Activated T-helper 17 cell treated with anti-CD3 and anti-CD28 coated beads, Interleukin-2, amount 50 U/mL, for 72 hours (primary cell): ENCODE data around the gene ABCC8. TPM values are rescaled to one million over a fixed set of nuclear protein-coding genes. Genes with fewer than 3 reads are reported as not detected.

Experiments
- ATAC-seq: fragments of 150-1000 bp; cut with Tn5 transposase; replicated peaks from 2 replicates; pipeline ENCODE4 v1.10.0; 2021; ENCODE audit warnings: mild to moderate bottlenecking, moderate library complexity
- H3K27ac Mint-ChIP-seq: one replicate; pipeline ENCODE4 v1.8.0; 2022; ENCODE audit warnings: mixed read lengths
- H3K27me3 Mint-ChIP-seq: one replicate; pipeline ENCODE4 v1.8.0; 2022; ENCODE audit warnings: mixed read lengths
- H3K36me3 Mint-ChIP-seq: one replicate; pipeline ENCODE4 v1.8.0; 2022; ENCODE audit warnings: low read depth, mild to moderate bottlenecking, mixed read lengths
- H3K4me1 Mint-ChIP-seq: one replicate; pipeline ENCODE4 v1.8.0; 2022; ENCODE audit warnings: mixed read lengths
- H3K4me3 Mint-ChIP-seq: one replicate; pipeline ENCODE4 v1.8.0; 2022; ENCODE audit warnings: mild to moderate bottlenecking, mixed read lengths
- H3K9me3 Mint-ChIP-seq: one replicate; pipeline ENCODE4 v1.8.0; 2022; ENCODE audit warnings: mixed read lengths
- total RNA-seq, 2 donors: library from RNA; stranded (reverse); gene quantifications; one replicate each; pipeline ENCODE4 v1.2.3, GENCODE V29; 2022

Gene ABCC8
- total RNA-seq, 2 donors from 2014 or later: not detected

DNA sequence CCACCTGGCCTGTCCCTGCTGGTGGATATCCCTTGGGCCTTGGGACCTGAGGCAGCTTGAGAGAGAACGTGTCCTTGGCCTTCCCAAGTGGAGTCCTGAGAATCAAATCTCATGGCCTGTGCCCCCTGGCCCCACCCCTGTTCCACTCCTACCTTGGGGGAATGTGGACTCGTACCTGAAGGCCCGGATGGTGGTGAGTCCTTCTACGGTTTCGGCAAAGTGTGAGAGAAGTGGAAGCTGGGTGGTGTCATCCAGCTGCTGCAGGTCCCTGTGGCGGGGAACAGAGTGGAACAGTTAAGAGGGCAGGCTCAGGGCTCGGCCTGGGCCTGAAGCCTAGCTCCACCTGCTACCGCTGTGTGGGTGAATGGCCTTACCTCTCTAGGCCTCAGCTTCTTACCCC, 74.2 kb downstream of the ABCC8 start:
- no peaks in the 10 kb centered on the region for H3K4me1 Mint-ChIP-seq
- no peak for ATAC-seq
- peaks cover 4% of the 10 kb centered on the region for H3K27me3 Mint-ChIP-seq
- no peaks in the 10 kb centered on the region for H3K9me3 Mint-ChIP-seq
- no peak overlapping the region for H3K27ac Mint-ChIP-seq
- H3K4me3 Mint-ChIP-seq: no peak overlapping the region
- H3K36me3 Mint-ChIP-seq: no peaks in the 10 kb centered on the region

GRCh38 chr11:17401841-17402240, 74.8 kb downstream of the ABCC8 start:
- no peaks in the 10 kb centered on the region for H3K4me1 Mint-ChIP-seq
- H3K4me3 Mint-ChIP-seq: no peak overlapping the region
- H3K9me3 Mint-ChIP-seq: no peaks in the 10 kb centered on the region

GRCh38 chr11:17401316-17401715, 75.3 kb downstream of the ABCC8 start:
- no peak for ATAC-seq
- H3K36me3 Mint-ChIP-seq: no peaks in the 10 kb centered on the region
- H3K27ac Mint-ChIP-seq: peak overlapping the region; percentile 19
- peaks cover 4% of the 10 kb centered on the region for H3K27me3 Mint-ChIP-seq
- H3K4me3 Mint-ChIP-seq: no peak overlapping the region
- H3K9me3 Mint-ChIP-seq: no peaks in the 10 kb centered on the region
- no peaks in the 10 kb centered on the region for H3K4me1 Mint-ChIP-seq

More at GRCh38 chr11:17401841-17402240, 74.8 kb downstream of the ABCC8 start:
- no peak for ATAC-seq
- peaks cover 4% of the 10 kb centered on the region for H3K27me3 Mint-ChIP-seq
- no peak overlapping the region for H3K27ac Mint-ChIP-seq
- H3K36me3 Mint-ChIP-seq: no peaks in the 10 kb centered on the region

GRCh38 chr11:17400048-17400775, 76.4 kb downstream of the ABCC8 start:
- Mint-ChIP-seq H3K9me3 (no peaks in the 10 kb centered on the region), H3K27ac (no peak overlapping the region)

DNA sequence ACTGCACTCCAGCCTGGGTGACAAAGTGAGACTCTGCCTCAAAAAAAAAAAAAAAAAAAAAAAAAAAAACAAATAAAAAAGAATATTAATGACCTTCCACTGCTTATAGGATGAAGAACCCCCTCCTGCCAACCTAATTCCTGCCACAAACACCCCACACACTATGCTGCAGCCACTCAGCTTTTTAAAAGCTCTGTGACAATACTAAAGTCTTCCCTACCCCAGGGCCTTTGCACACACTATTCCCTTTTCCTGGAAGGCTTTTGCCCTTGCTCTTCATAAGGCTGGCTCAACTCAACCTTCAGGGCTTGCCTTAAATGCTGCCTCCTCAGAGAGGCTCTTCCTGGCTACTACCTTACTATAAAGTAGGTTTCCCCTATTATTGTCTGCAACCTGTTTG, 77.4 kb downstream of the ABCC8 start:
- Mint-ChIP-seq H3K4me3 (no peak overlapping the region), H3K4me1 (no peaks in the 10 kb centered on the region), H3K36me3 (no peaks in the 10 kb centered on the region), H3K9me3 (no peaks in the 10 kb centered on the region), H3K27ac (no peak overlapping the region), H3K27me3 (peaks cover 4% of the 10 kb centered on the region)
- ATAC-seq: no peak

More at GRCh38 chr11:17400048-17400775, 76.4 kb downstream of the ABCC8 start:
- Mint-ChIP-seq H3K4me1 (no peaks in the 10 kb centered on the region), H3K36me3 (no peaks in the 10 kb centered on the region), H3K27me3 (peaks cover 4% of the 10 kb centered on the region), H3K4me3 (no peak overlapping the region)
- no peak for ATAC-seq

- H3K27me3 Mint-ChIP-seq: peaks cover 4% of the 10 kb centered on the region
- no peaks in the 10 kb centered on the region for H3K36me3 Mint-ChIP-seq
- H3K4me1 Mint-ChIP-seq: no peaks in the 10 kb centered on the region
- H3K27ac Mint-ChIP-seq: no peak overlapping the region
- no peak for ATAC-seq
- no peak overlapping the region for H3K4me3 Mint-ChIP-seq
- H3K9me3 Mint-ChIP-seq: no peaks in the 10 kb centered on the region
These were observed 79.2 kb downstream of the ABCC8 start for GRCh38 chr11:17397311-17398002.

GRCh38 chr11:17396598-17397310, 79.9 kb downstream of the ABCC8 start:
- no peak for ATAC-seq
- no peak overlapping the region for H3K4me3 Mint-ChIP-seq
- peaks cover 4% of the 10 kb centered on the region for H3K27me3 Mint-ChIP-seq
- no peaks in the 10 kb centered on the region for H3K36me3 Mint-ChIP-seq
- no peaks in the 10 kb centered on the region for H3K4me1 Mint-ChIP-seq
- no peak overlapping the region for H3K27ac Mint-ChIP-seq
- H3K9me3 Mint-ChIP-seq: no peaks in the 10 kb centered on the region

DNA sequence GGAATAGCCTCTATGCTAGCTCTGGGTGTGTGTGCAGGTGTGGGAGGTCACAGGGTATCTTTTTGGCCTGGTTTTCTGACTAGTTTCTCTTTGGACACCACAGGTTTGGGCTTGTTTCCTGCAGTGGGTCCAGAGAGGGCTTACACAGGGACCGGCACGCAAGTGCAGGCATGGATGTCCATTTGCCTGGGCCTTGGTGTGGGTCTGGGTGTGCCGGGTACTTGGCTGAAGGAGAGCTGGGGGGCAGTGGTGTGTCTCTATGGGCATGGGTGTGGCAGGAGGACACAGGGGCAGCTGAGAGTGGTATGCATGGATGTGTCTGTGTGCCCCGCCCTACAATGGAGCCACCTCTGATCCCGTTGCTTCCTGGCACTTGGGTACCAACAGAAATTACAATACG, 80.7 kb downstream of the ABCC8 start:
- no peaks in the 10 kb centered on the region for H3K4me1 Mint-ChIP-seq
- no peaks in the 10 kb centered on the region for H3K9me3 Mint-ChIP-seq
- H3K27me3 Mint-ChIP-seq: peaks cover 4% of the 10 kb centered on the region
- no peak overlapping the region for H3K4me3 Mint-ChIP-seq
- ATAC-seq: no peak
- no peak overlapping the region for H3K27ac Mint-ChIP-seq
- H3K36me3 Mint-ChIP-seq: no peaks in the 10 kb centered on the region

- ATAC-seq: no peak
- Mint-ChIP-seq H3K4me1 (no peaks in the 10 kb centered on the region), H3K4me3 (no peak overlapping the region), H3K27me3 (peaks cover 4% of the 10 kb centered on the region), H3K36me3 (no peaks in the 10 kb centered on the region), H3K27ac (no peak overlapping the region), H3K9me3 (no peaks in the 10 kb centered on the region)
These were observed 81.1 kb downstream of the ABCC8 start for GRCh38 chr11:17395554-17395961.

GRCh38 chr11:17394743-17395390, 81.8 kb downstream of the ABCC8 start:
- Mint-ChIP-seq H3K4me3 (no peak overlapping the region), H3K4me1 (no peaks in the 10 kb centered on the region), H3K27ac (no peak overlapping the region), H3K27me3 (peaks cover 4% of the 10 kb centered on the region), H3K9me3 (no peaks in the 10 kb centered on the region), H3K36me3 (no peaks in the 10 kb centered on the region)
- ATAC-seq: no peak

DNA sequence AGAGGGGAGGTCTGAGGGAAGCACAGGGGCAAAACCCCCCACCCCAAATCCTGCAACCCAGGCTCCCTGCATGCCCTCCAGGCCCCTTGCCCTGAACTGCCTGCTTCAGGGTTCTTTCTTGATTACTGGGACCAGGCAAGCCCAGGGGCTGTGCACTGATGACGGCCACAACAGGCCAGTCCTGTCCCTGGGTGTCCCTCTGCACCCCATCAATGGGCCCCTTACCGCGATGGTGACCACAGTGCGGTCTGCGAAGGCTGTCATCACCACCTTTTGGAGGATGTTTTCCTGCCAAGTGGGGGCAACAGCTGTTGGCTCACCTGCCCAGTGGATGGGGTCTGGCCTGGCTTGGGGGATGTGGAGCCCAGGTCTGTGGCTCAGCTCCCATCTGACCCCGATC, 83.2 kb downstream of the ABCC8 start:
- Mint-ChIP-seq H3K27me3 (no peaks in the 10 kb centered on the region), H3K4me1 (no peaks in the 10 kb centered on the region), H3K4me3 (no peak overlapping the region), H3K9me3 (no peaks in the 10 kb centered on the region), H3K27ac (no peak overlapping the region), H3K36me3 (no peaks in the 10 kb centered on the region)
- ATAC-seq: no peak

- no peaks in the 10 kb centered on the region for H3K9me3 Mint-ChIP-seq
- no peak for ATAC-seq
- no peaks in the 10 kb centered on the region for H3K36me3 Mint-ChIP-seq
- H3K4me1 Mint-ChIP-seq: no peaks in the 10 kb centered on the region
- H3K4me3 Mint-ChIP-seq: no peak overlapping the region
- H3K27me3 Mint-ChIP-seq: no peaks in the 10 kb centered on the region
- no peak overlapping the region for H3K27ac Mint-ChIP-seq
These were observed 83.8 kb downstream of the ABCC8 start for GRCh38 chr11:17392872-17393271.

DNA sequence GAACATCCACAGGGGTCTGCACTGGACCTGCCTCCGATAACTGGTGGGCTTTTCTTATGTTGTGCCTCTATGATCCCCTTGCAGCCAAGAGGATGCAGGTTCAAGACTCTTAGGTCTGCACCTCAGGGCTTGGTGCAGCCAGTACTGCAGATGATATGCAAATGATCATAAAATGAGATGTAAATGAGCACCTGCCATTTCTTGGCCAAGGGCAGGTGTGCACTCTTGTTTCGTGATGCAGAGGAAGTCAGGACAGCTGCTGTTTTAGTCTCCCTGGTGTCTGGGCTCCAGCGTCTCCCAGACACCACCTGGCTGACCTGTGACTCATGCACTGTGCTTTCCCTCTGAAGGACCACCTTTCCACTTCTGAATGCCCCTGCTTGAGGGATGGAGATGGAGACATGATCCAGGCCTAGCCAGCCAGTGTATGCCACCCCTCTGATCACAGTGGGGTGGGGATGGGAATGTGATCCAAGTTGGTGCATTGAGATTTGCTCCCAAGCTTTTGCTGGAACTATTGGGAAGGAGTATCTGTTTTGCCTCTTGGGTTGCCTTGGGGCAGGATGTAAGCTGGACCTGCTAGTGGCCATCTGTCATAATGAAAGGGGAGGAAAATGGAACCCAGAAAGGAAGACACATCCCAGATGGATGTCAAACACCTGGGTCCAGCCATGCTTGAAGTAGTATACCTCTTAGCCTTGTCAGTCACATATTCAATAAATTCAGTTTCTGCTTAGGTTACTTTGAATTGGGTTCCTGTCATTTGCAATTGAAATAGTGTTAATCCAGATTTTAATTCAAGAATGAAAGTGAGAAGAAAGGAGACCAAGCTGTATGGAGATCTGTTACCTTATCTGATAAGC, 84.9 kb downstream of the ABCC8 start:
- no peak for ATAC-seq
- H3K36me3 Mint-ChIP-seq: no peaks in the 10 kb centered on the region
- H3K4me1 Mint-ChIP-seq: no peaks in the 10 kb centered on the region
- no peaks in the 10 kb centered on the region for H3K27me3 Mint-ChIP-seq
- no peaks in the 10 kb centered on the region for H3K9me3 Mint-ChIP-seq
- H3K4me3 Mint-ChIP-seq: no peak overlapping the region
- no peak overlapping the region for H3K27ac Mint-ChIP-seq
